Breast epithelium (tissue), 4 donors: ENCODE data around the gene AUNIP. TPM values are rescaled to one million over a fixed set of nuclear protein-coding genes. Genes with fewer than 3 reads are reported as not detected.

Source experiments
- DNase-seq, 2 donors: peaks; one replicate each; pipeline ENCODE4 v3.0.0-alpha.2; 2019; ENCODE audit warnings: low spot score in 2 of 2
- H3K27ac ChIP-seq, 2 donors: fragments of 200-600 bp; sonication (generic) in 1 of 2; one replicate each; pipeline ENCODE4 v1.5.1; 2016 to 2019; ENCODE audit warnings: mild to moderate bottlenecking in 1 of 2
- H3K27me3 ChIP-seq, 2 donors: fragments of 200-600 bp; sonication (generic) in 1 of 2; one replicate each; pipeline versions ENCODE4 v1.5.1 to v1.6.0; 2017 to 2019; ENCODE audit warnings: control low read depth in 1 of 2, mild to moderate bottlenecking in 1 of 2
- H3K36me3 ChIP-seq: fragments of 200-600 bp; one replicate; pipeline ENCODE4 v1.5.1; 2019
- H3K4me1 ChIP-seq, 2 donors: fragments of 200-600 bp; sonication (generic); one replicate each; pipeline ENCODE4 v1.5.1; 2016 to 2019; ENCODE audit warnings: control low read depth in 1 of 2
- H3K4me3 ChIP-seq, 3 donors: fragments of 200-600 bp; sonication (generic); 1 replicate in 2 of 3; 2 replicates in 1 of 3; pipeline ENCODE4 v1.5.1; 2016 to 2019; ENCODE audit warnings: mild to moderate bottlenecking in 3 of 3, moderate library complexity in 2 of 3
- H3K9me3 ChIP-seq, 2 donors: fragments of 200-600 bp; sonication (generic) in 1 of 2; one replicate each; pipeline ENCODE4 v1.5.1; 2016 to 2019; ENCODE audit warnings: control low read depth in 1 of 2
- CTCF ChIP-seq, 3 donors: fragments of 450-650 bp; IDR thresholded peaks; one replicate each; pipeline ENCODE4 v1.5.1; 2016 to 2017; ENCODE audit warnings: antibody characterized with exemption in 3 of 3, mild to moderate bottlenecking in 3 of 3, moderate library complexity in 3 of 3
- POLR2A ChIP-seq: fragments of 450-650 bp; IDR thresholded peaks from one replicate; pipeline ENCODE4 v1.6.1; 2016; ENCODE audit warnings: antibody characterized with exemption, mild to moderate bottlenecking, moderate library complexity
- POLR2AphosphoS5 ChIP-seq, 3 donors: sonication (generic); formaldehyde crosslinking; IDR thresholded peaks; one replicate each; pipeline ENCODE4 v1.6.1; 2017; ENCODE audit warnings: antibody characterized with exemption in 3 of 3
- intact Hi-C: fragments of 100-400 bp; cut with DNase I; formaldehyde crosslinking; loops from one replicate; pipeline ENCODE4 v1.15.1; 2023; ENCODE audit warnings: low total_unique reads
- total RNA-seq, 3 donors: library from RNA; depleted of rRNA; stranded (reverse); fragments of >200 nt; gene quantifications; one replicate each; pipeline ENCODE4 v1.1.0, GENCODE V29; 2016

The AUNIP gene
- total RNA-seq, 3 donors from 2014 or later: 0.33 to 0.88 TPM; not detected in 1

GRCh38 chr1:25793585-25794170 is 65.6 kb downstream of the AUNIP start:
- H3K4me3 ChIP-seq: no peak overlapping the region
- DNase-seq: no peak
- no peaks in the 10 kb centered on the region for H3K9me3 ChIP-seq
- peaks cover 0 to 4% of the 10 kb centered on the region in 2 donors for H3K4me1 ChIP-seq
- H3K27me3 ChIP-seq: no peaks in the 10 kb centered on the region
- H3K36me3 ChIP-seq: no peaks in the 10 kb centered on the region
- TF ChIP-seq POLR2AphosphoS5 (IDR thresholded peaks at IDR 0.05) (no peak), CTCF (IDR thresholded peaks at IDR 0.05) (no peak), POLR2A (no peak)
- no peak overlapping the region for H3K27ac ChIP-seq
- intact Hi-C loops: no loop called here

- intact Hi-C loops: no loop called here
- Histone ChIP-seq H3K4me1 (peaks cover 0 to 4% of the 10 kb centered on the region in 2 donors), H3K4me3 (no peak overlapping the region), H3K27ac (no peak overlapping the region), H3K9me3 (no peaks in the 10 kb centered on the region), H3K27me3 (no peaks in the 10 kb centered on the region), H3K36me3 (no peaks in the 10 kb centered on the region)
- TF ChIP-seq POLR2AphosphoS5 (IDR thresholded peaks at IDR 0.05) (no peak), CTCF (IDR thresholded peaks at IDR 0.05) (no peak), POLR2A (no peak)
- no peak for DNase-seq
Measured at GRCh38 chr1:25792115-25792514, 67.1 kb downstream of the AUNIP start.

GRCh38 chr1:25790472-25790871 is 68.8 kb downstream of the AUNIP start:
- Histone ChIP-seq H3K4me3 (no peak overlapping the region), H3K27me3 (no peaks in the 10 kb centered on the region), H3K4me1 (no peaks in the 10 kb centered on the region), H3K27ac (no peak overlapping the region), H3K36me3 (no peaks in the 10 kb centered on the region), H3K9me3 (no peaks in the 10 kb centered on the region)
- intact Hi-C loops: no loop called here
- TF ChIP-seq POLR2AphosphoS5 (IDR thresholded peaks at IDR 0.05) (no peak), CTCF (IDR thresholded peaks at IDR 0.05) (no peak)
- DNase-seq: no peak

- H3K27me3 ChIP-seq: no peaks in the 10 kb centered on the region
- no peak overlapping the region for H3K4me3 ChIP-seq
- intact Hi-C loops: no loop called here
- no peaks in the 10 kb centered on the region for H3K9me3 ChIP-seq
- no peaks in the 10 kb centered on the region for H3K4me1 ChIP-seq
- TF ChIP-seq POLR2AphosphoS5 (IDR thresholded peaks at IDR 0.05): no peak
- TF ChIP-seq CTCF (IDR thresholded peaks at IDR 0.05): no peak
- TF ChIP-seq POLR2A: no peak
- DNase-seq: no peak
- H3K27ac ChIP-seq: no peak overlapping the region
- H3K36me3 ChIP-seq: no peaks in the 10 kb centered on the region
Measured at GRCh38 chr1:25787760-25788166, 71.5 kb downstream of the AUNIP start.

GRCh38 chr1:25786887-25787759 is 72.1 kb downstream of the AUNIP start:
- Histone ChIP-seq H3K27me3 (no peaks in the 10 kb centered on the region), H3K9me3 (no peaks in the 10 kb centered on the region), H3K4me3 (no peak overlapping the region), H3K36me3 (no peaks in the 10 kb centered on the region), H3K27ac (no peak overlapping the region), H3K4me1 (no peaks in the 10 kb centered on the region)
- intact Hi-C loops: no loop called here
- TF ChIP-seq POLR2A (no peak), CTCF (IDR thresholded peaks at IDR 0.05) (no peak), POLR2AphosphoS5 (IDR thresholded peaks at IDR 0.05) (no peak)
- DNase-seq: no peak
